A549 treated with AZD2906 at 1 μM for 4 hours (cell line): Measurements from ENCODE around the gene APOO. TPM values are rescaled to one million over a fixed set of nuclear protein-coding genes. Genes with fewer than 3 reads are reported as not detected.

Experiments used
- total RNA-seq: library from RNA; stranded (reverse); fragments of 200-300 nt; extraction: Qiagen RNA extraction; gene quantifications from 5 replicates; pipeline ENCODE4 v1.2.3, GENCODE V29; 2022

APOO gene
- 28.1 to 29.6 TPM (median 28.7 TPM) in 5 replicates for total RNA-seq

DNA sequence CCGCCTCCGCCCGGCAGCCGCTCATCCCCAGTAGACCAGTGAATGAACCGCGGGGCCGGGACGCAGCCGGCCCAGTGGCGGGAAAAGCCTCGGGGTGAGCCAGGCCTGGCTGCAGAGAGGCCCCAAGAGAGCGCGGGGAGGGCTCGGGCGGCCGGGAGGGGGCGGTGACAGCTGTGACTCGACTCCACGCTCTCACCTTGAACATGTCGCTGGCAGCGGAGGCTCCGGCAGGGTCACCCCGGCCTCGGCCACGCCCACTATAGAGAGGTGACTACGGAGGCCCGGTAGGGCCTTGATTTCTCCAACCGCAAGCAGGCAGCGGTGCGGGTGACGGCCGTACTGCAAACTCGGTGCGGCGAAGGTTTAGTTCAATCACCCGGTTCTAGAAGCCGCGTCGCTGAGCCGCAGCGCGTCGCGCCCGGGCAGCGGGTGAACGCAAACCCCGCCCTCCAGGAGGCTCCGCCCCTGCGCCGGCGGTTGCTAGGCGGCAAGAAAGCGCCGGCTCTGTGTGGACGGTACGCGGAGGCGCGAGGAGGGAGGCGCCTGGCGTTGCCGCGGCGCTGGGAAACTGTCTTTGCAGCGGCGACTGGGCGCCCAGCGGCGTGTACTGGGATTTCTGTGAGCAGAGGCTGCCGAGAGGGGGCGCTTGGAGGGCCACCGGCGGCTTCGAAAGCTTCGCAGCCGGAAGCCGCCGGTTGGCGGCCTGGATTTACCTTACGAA, at the start of gene APOO, which contains the start of gene CXorf58:
Gene APOO, minus strand, starts transcription at position 441 of the 721 bp plus-strand sequence. Its CDS starts 236 bp downstream, at position 205.
Gene CXorf58, plus strand, starts transcription at position 509 of the 721 bp plus-strand sequence. CDS start 2,297 bp downstream, outside the sequence.

Other genes starting within 250 kb of the APOO start
- gene PRDX4, start 240.4 kb downstream of the APOO start, total RNA-seq, result 246 to 283 TPM (median 273 TPM) in 5 replicates
- gene ACOT9, start 164.7 kb downstream of the APOO start, total RNA-seq, result 93.2 to 106 TPM (median 94.7 TPM) in 5 replicates
- gene SAT1, start 124.8 kb downstream of the APOO start, total RNA-seq, result 345 to 460 TPM (median 395 TPM) in 5 replicates
- 0.07 to 0.22 TPM (median 0.13 TPM) in 4 of 5 replicates, not detected in the other for gene CXorf58, start 68 bp upstream of the APOO start, total RNA-seq
- 3.1 to 3.6 TPM (median 3.2 TPM) in 5 replicates for gene KLHL15, start 119.2 kb upstream of the APOO start, total RNA-seq
- 115 to 210 TPM (median 124 TPM) in 5 replicates for gene EIF2S3, start 147.0 kb upstream of the APOO start, total RNA-seq
- gene ZFX, start 241.8 kb upstream of the APOO start, total RNA-seq, result 6.5 to 11.0 TPM (median 7.3 TPM) in 5 replicates